T-helper 2 cell treated with Interferon-gamma antibody and Interleukin-4, amounts not matched to agents 5 μg/mL and 100 μg/mL, for 36 hours (primary cell): Measurements from ENCODE around the gene GJB3.
"Not testable (repeated sequence)": the region's sequence is repeated elsewhere in the genome, so short reads cannot be mapped to it uniquely, and the experiment has no call there.

Experiments
- DNase-seq: peaks from one replicate; pipeline ENCODE4 v3.0.0; 2021; ENCODE audit warnings: low spot score
- H3K27ac Mint-ChIP-seq: one replicate; pipeline ENCODE4 v1.8.0; 2021; ENCODE audit warnings: mild to moderate bottlenecking, mixed read lengths
- H3K27me3 Mint-ChIP-seq: one replicate; pipeline ENCODE4 v1.8.0; 2021; ENCODE audit warnings: low read depth, mixed read lengths
- H3K36me3 Mint-ChIP-seq: one replicate; pipeline ENCODE4 v1.8.0; 2021; ENCODE audit warnings: low read depth, mixed read lengths
- H3K4me1 Mint-ChIP-seq: one replicate; pipeline ENCODE4 v1.8.0; 2021; ENCODE audit warnings: low read depth, mixed read lengths
- H3K4me3 Mint-ChIP-seq: one replicate; pipeline ENCODE4 v1.8.0; 2022; ENCODE audit warnings: mild to moderate bottlenecking, moderate library complexity, mixed read lengths
- H3K9me3 Mint-ChIP-seq: one replicate; pipeline ENCODE4 v1.8.0; 2021; ENCODE audit warnings: mixed read lengths

Gene GJB3

DNA sequence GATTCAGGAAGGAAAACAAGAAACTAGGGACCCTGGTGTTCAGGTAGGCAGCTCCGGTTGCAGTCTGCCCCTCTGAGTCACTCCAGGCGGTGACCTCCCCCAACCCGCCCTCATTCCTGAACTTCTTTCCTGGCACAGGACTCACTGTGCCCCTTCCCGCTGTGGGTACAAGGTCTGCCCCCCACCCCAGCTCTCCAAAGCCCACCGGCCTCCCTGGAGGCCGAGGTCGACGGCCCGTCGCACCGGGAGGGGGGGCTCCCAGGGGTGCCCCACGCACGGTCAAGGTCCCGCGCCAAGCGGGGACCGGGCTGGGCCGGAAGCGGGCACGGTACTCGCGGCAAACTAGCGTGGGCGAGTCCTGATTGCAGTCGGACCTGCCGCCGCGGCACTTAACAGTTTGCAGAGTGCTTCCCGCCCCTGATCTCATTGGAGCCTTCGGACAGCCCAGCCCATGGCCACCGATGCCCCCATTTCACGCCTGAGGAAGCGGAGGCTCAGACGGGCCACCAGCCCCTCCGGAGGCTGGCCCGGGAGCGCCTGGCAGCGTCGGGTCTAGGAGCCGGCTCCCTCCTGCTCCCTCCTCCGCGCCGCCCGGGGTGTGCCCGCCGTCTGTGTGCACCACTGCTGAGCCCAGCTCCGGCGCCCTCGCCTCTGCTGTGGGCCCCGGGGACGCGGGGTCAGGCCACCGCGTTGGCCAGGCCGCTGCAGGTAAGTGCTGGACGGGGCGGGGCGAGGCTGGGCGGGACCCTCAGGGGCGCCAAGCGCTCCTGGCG is at the start of gene GJB3:
Gene GJB3 (plus strand): TSS at position 144 of the 773 bp plus-strand sequence. CDS start 3,549 bp downstream, outside the sequence.
- Mint-ChIP-seq H3K4me3 (no peak within 1 kb of the TSS), H3K27me3 (peaks cover 42% of the 10 kb centered on the region), H3K9me3 (no peaks in the 10 kb centered on the region), H3K27ac (no peak within 1 kb of the TSS), H3K36me3 (no peaks in the 10 kb centered on the region), H3K4me1 (no peaks in the 10 kb centered on the region)
- no peak for DNase-seq

DNA sequence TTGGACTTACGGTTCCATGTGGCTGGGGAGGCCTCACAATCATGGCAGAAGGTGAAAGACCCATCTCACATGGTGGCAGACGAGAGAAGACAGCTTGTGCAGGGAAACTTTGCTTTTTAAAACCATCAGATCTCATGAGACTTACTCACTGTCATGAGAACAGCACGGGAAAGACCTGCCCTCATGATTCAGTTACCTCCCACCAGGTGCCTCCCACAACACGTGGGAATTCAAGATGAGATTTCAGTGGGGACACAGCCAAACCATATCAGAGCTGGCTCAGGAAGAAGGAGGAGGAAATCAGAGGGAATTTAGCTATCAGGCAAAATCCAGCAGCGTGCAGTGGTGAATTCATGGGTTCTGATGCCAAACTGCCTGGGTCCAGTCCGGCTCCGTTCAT is 48.2 kb upstream of the GJB3 start:
- H3K4me3 Mint-ChIP-seq, H3K36me3 Mint-ChIP-seq, H3K9me3 Mint-ChIP-seq, H3K27ac Mint-ChIP-seq, H3K4me1 Mint-ChIP-seq, H3K27me3 Mint-ChIP-seq, DNase-seq: not testable (repeated sequence)

DNA sequence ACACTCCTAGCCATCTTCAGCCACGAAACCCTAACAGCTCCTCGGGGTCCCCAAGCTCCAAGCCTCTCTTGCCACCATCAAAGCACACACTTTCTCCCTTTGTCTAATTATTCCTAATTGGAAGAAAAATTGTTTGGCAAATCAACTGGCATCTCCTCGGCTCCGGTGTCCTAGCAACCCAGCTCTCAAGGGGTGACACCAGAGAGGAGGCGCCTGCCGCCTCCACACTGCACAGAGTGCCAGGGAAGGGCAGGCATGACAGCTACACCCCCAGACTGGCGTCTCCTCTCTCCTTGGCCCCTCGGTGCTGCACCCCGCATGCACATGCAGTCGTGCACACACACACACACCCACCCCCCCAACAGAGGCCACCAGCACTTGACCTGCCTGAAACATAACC is 44.3 kb upstream of the GJB3 start:
- Mint-ChIP-seq H3K27ac (no peak overlapping the region), H3K9me3 (no peaks in the 10 kb centered on the region), H3K4me1 (no peaks in the 10 kb centered on the region), H3K4me3 (no peak overlapping the region), H3K36me3 (no peaks in the 10 kb centered on the region), H3K27me3 (no peaks in the 10 kb centered on the region)
- DNase-seq = no peak

DNA sequence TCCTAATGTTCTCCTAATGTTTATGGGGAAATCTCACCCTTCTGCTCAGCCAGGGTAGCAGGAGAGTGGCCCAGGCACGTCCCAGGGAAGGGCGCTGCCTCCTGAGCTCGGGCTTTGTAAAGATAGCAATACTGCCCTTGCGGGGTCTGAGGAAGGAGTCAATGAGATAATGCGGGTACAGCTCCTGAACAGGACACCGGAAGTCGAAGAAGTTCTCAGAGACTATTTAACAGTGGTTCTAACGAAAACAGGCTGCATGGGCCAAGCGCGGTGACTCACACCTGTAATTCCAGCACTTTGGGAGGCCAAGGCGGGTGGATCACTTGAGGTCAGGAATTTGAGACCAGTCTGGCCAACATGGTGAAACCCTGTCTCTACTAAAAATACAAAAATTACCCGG is 43.8 kb upstream of the GJB3 start:
- H3K27ac Mint-ChIP-seq, H3K4me1 Mint-ChIP-seq, H3K27me3 Mint-ChIP-seq, H3K4me3 Mint-ChIP-seq, DNase-seq, H3K9me3 Mint-ChIP-seq, H3K36me3 Mint-ChIP-seq: not testable (repeated sequence)

DNA sequence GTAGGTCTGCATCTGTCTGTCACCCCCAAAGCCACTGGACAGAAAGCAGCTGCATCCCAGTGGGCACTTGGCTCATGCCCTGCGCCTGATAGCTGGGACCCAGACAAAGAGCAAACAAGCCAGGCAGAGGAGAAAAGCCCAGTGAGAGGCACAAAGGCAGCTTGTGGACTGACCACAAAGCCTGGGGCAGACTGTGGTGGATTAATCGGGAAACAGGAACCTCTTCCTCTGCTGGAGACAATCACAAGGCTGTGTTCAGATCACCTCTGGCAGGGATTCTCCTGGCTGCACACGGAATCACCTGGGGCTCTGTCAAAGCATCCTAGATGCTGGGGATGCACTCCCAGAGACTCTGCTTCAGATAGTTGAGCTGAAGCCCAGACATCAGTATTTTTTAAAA is 41.4 kb upstream of the GJB3 start:
- DNase-seq = no peak
- H3K36me3 Mint-ChIP-seq = no peaks in the 10 kb centered on the region
- no peaks in the 10 kb centered on the region for H3K9me3 Mint-ChIP-seq

DNA sequence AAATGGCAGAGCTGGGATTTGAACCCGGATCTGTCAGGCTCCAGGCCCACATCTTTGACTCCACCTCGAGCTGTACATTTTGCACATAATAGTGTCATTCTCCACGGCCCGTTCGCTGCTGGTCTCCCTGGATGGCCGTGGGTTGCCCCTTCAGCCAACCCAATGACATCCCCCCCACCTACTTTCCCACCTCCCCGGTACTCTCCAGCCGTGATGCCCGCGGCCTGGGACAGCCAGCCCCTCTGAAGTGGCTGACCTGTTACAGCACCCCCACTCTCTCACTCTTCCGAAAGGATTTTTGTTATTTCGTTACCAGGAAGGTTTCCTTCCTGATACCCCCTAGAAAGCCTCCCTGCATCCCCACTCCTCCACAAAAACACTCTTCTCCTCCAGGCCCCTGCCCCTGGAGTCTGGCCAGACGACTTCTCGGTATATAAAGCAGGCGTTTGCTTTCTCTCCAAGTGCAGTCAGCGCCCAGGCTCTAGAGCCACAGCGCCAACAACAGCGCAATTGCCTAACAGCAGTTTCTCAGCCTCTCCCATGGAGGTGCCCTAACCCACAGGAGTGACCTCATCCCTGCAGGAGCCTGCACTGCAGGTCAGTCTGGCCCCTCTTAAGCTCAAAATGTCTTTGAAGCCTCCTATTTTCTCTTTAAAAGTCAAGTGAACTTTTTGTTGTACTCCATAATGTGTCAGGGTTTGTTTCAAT is 40.7 kb upstream of the GJB3 start:
- no peak overlapping the region for H3K4me3 Mint-ChIP-seq
- H3K9me3 Mint-ChIP-seq = no peaks in the 10 kb centered on the region
- no peak overlapping the region for H3K27ac Mint-ChIP-seq
- no peak for DNase-seq
- no peaks in the 10 kb centered on the region for H3K4me1 Mint-ChIP-seq
- peaks cover 2% of the 10 kb centered on the region for H3K27me3 Mint-ChIP-seq
- H3K36me3 Mint-ChIP-seq = no peaks in the 10 kb centered on the region

More for the DNA sequence above, 41.4 kb upstream of the GJB3 start:
- Mint-ChIP-seq H3K27me3 (peaks cover 2% of the 10 kb centered on the region), H3K4me3 (no peak overlapping the region), H3K27ac (no peak overlapping the region), H3K4me1 (no peaks in the 10 kb centered on the region)

DNA sequence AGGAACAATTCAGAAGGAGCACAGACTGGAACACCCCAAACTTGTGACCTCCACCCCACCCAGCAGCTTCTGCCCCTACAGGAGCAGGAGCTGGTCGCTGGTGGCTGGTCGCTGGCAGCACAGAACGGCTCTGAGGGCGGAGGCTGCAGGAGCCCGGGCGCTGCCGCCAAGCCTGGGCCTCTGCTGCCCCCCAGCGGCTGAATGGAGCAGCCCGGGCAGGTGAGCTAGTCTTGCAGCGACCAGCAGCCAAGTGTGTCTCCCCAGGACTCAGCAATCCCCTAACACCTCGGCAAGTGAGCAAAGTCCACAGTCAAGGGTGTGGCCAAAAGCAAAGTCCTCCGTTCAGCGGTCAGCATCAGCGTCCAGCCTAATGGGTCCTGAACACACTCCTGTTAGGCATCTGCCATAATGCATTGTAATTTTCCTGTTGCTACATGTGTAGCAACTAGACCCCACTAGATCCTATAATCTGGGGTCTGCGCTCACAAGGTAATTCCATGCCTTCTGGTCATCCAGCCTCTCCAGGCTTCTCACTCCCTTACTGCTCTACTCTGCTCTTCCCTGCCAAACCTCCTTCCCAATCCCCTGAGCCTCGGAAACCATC is 38.2 kb upstream of the GJB3 start:
- peak; percentile 69 for DNase-seq
- H3K36me3 Mint-ChIP-seq = no peaks in the 10 kb centered on the region
- H3K27me3 Mint-ChIP-seq = peaks cover 2% of the 10 kb centered on the region
- H3K4me3 Mint-ChIP-seq = no peak overlapping the region
- H3K4me1 Mint-ChIP-seq = no peaks in the 10 kb centered on the region
- H3K9me3 Mint-ChIP-seq = no peaks in the 10 kb centered on the region
- no peak overlapping the region for H3K27ac Mint-ChIP-seq

DNA sequence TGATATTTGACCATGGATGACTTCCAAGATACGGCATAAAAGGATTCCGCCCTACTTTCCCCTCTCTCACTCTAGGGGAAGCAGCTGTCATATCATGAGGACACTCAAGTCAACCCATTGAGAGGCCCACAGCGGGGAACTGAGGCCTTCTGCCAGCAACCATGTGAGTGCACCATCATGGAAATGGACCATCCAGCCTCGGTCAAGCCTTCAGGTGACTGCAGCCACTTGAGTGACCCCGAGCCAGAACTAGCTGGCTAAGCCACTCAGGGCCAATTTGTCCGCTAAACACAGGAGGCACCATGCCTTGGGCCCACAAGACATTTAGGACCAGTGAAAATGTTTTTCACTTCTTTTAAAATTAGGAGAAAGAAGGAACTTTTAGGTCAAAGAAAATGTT is 37.2 kb upstream of the GJB3 start:
- H3K27ac Mint-ChIP-seq = no peak overlapping the region
- no peaks in the 10 kb centered on the region for H3K36me3 Mint-ChIP-seq
- H3K9me3 Mint-ChIP-seq = no peaks in the 10 kb centered on the region
- no peaks in the 10 kb centered on the region for H3K4me1 Mint-ChIP-seq
- H3K4me3 Mint-ChIP-seq = no peak overlapping the region
- no peak for DNase-seq
- peaks cover 2% of the 10 kb centered on the region for H3K27me3 Mint-ChIP-seq

DNA sequence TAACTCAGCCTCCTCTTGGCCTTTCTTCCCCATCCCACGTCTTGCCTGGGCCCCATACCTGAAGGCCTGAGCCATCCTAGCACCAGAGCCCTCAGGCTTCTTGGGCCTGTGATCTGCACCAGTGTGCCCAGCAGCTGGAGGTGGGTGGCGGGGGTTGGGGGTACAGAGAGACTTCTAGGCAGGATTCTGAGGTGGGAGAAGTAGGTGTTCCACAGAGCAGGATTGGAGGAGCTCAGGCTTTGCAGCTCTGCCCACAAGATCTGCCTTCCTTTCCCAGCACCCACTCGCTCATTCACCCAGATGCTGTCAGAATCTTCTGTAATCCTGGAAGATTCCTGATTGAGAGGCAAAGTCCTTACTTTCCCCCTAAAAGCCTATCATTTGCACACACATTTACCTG is 36.2 kb upstream of the GJB3 start:
- Mint-ChIP-seq H3K27ac (no peak overlapping the region), H3K4me3 (no peak overlapping the region), H3K4me1 (no peaks in the 10 kb centered on the region), H3K9me3 (no peaks in the 10 kb centered on the region), H3K36me3 (no peaks in the 10 kb centered on the region), H3K27me3 (peaks cover 6% of the 10 kb centered on the region)
- DNase-seq = no peak

DNA sequence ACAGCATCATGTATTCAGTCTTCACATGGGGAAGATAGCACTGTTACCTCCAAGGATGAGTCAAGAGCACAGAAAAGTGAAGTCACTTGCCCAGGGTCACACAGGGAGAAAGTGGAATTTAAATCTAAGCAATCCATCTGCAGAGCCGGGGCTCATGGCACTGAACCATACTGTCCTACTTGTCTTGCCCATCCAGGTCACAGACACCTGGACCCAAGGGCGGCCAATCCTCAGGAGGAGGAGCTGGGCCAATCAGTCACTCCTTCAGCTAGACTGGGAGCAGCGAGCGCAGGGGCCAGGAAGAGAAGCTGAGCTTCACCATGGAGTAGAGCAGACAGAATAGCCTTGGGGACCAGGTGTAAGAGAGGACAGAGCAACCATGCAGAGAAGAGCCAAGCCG is 35.3 kb upstream of the GJB3 start:
- Mint-ChIP-seq H3K4me1 (no peaks in the 10 kb centered on the region), H3K36me3 (no peaks in the 10 kb centered on the region), H3K27me3 (peaks cover 6% of the 10 kb centered on the region), H3K4me3 (no peak overlapping the region), H3K27ac (no peak overlapping the region), H3K9me3 (no peaks in the 10 kb centered on the region)
- no peak for DNase-seq

DNA sequence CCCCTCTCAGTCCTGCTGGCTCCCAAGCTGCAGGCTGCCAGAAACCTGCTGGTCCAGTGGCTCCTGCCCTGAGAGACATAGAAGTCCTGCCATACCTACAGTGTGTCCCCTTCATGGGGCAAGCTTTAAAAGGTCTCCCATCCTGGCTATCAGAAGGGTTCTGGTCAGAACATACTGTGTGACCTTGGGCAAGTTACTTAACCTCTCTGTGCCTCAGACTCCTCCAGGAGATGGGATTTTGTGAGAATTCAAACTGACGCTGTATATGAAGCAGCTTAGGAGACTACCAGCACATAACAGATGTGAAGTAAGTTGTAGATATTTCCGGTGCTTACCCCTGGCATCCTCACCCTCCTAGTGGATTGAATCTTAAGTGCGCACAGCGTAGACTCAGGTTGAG is 34.9 kb upstream of the GJB3 start:
- H3K9me3 Mint-ChIP-seq = no peaks in the 10 kb centered on the region
- no peak for DNase-seq
- no peak overlapping the region for H3K27ac Mint-ChIP-seq
- H3K4me1 Mint-ChIP-seq = no peaks in the 10 kb centered on the region
- no peaks in the 10 kb centered on the region for H3K36me3 Mint-ChIP-seq
- peaks cover 6% of the 10 kb centered on the region for H3K27me3 Mint-ChIP-seq
- H3K4me3 Mint-ChIP-seq = no peak overlapping the region

DNA sequence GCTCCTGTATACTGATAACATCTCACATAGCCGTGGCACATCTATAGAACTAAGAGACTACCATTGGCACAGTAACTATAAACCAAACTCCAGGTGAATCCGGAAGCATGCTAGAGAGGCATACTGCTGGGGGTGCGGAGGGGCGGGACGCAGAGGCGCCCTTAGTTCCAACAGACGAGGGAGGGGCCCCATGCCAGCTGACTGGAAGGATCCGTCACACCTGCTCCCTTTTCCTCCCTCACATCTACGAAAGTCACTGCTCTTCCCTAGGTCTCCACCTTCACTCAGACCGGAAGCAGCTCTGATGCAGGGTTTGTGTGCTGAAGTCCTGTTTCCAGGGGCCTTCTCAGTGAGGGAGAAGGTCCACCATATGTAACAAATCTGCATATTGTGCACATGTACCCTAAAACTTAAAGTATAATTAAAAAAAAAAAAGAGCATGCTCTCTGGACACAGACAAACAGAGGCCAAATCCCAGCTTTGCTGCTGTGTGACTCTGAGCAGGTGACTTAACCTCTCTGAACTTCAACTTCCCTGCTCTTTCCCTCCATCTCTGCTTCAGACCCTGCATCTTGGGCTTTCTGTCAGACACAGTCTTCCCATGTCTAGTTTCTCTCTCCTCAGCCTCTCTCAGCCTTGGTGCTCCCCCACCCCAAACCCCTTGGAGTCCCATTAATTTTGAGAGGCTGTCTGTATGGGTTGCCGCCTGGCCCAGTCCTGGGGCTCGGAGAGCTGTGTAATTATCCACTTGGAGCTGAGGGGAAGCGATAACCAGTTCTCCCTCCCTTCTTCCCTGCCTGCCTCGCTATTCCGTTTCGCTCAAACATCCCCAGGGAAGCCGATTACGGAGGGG is 34.0 kb upstream of the GJB3 start:
- Mint-ChIP-seq H3K4me1 (no peaks in the 10 kb centered on the region), H3K4me3 (no peak overlapping the region), H3K27ac (no peak overlapping the region), H3K36me3 (no peaks in the 10 kb centered on the region), H3K27me3 (peaks cover 6% of the 10 kb centered on the region), H3K9me3 (no peaks in the 10 kb centered on the region)
- DNase-seq = no peak

DNA sequence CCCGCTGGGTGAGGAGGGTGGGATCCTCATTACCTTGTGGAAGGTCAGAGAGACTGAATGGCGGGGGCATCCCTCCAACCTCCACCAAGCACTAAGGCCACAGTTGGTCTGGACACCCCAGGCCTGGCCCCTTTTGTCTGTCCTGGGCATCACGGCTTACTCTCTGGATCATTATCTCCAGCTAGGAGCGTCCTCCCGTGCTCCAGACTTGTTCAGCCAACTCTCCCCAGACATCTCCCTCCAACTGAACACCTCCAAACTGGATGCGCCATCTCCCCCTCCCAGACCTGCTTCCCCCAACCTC is 33.4 kb upstream of the GJB3 start:
- H3K4me1 Mint-ChIP-seq = no peaks in the 10 kb centered on the region
- H3K36me3 Mint-ChIP-seq = no peaks in the 10 kb centered on the region
- no peak for DNase-seq
- H3K27me3 Mint-ChIP-seq = peaks cover 4% of the 10 kb centered on the region
- H3K4me3 Mint-ChIP-seq = no peak overlapping the region
- no peak overlapping the region for H3K27ac Mint-ChIP-seq
- H3K9me3 Mint-ChIP-seq = no peaks in the 10 kb centered on the region

DNA sequence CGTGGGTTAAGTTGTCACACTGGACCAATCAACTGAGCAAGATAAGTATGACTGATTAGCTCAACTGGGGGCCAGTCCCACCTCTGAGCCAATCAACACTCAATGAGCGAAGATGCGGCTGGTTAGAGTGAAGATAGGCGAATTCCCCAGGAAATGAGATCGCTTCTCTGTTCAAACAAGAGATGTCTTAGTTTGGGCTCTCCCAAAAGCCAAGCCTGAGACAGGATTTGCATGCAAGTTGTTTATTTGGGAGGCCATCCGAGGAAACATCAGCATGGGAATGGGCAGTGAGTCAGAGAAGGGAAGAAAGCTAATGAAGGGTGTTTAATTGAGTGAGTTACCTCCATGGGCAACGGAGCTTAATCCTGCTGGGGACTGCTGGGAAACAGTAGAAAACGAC is 31.0 kb upstream of the GJB3 start:
- Mint-ChIP-seq H3K27me3 (peaks cover 4% of the 10 kb centered on the region), H3K36me3 (no peaks in the 10 kb centered on the region), H3K9me3 (no peaks in the 10 kb centered on the region), H3K4me3 (no peak overlapping the region), H3K4me1 (no peaks in the 10 kb centered on the region), H3K27ac (no peak overlapping the region)
- no peak for DNase-seq
